IMR-90 (cell line): ENCODE data around the gene MT1E. TPM values are rescaled to one million over a fixed set of nuclear protein-coding genes. Genes with fewer than 3 reads are reported as not detected.

Experiments used
- ATAC-seq: fragments of 200-7000 bp; cut with Tn5 transposase; 2 replicates; pipeline ENCODE4 v1.9.1; 2020; ENCODE audit warnings: low read depth, mild to moderate bottlenecking, moderate library complexity
- BruUV-seq: library from RNA; stranded (reverse); fragments of 400-500 nt; replicated peaks from 2 replicates; lab custom pipeline; 2021; lab: Mats Ljungman, UMichigan
- CTCF ChIA-PET: fragments of 300-600 bp; formaldehyde crosslinking; extraction: SDS; loops from one replicate; lab custom pipeline; 2021; ENCODE audit warnings: antibody characterized with exemption; lab: Yijun Ruan, JAX
- POLR2A ChIA-PET: fragments of 300-600 bp; sonication (Branson Sonifier 250); formaldehyde crosslinking; loops from one replicate; lab custom pipeline; 2022; ENCODE audit warnings: antibody characterized with exemption; ENCODE audit not compliant: unreplicated experiment; lab: Charles Lee
- DNase-seq: peaks from one replicate; pipeline ENCODE4 v3.0.0; 2013
- H2AFZ ChIP-seq: replicated peaks from 2 replicates; pipeline ENCODE3; 2013; ENCODE audit warnings: low read length, mild to moderate bottlenecking; ENCODE audit not compliant: poor library complexity
- H2AK5ac ChIP-seq: 2 replicates; pipeline ENCODE4 v1.6.1; 2013; ENCODE audit warnings: low read depth, low read length, inconsistent platforms
- H2AK9ac ChIP-seq: replicated peaks from 2 replicates; pipeline ENCODE3; 2013; ENCODE audit warnings: mild to moderate bottlenecking, low read depth, low read length, moderate library complexity; ENCODE audit not compliant: poor library complexity
- H2BK120ac ChIP-seq: 2 replicates; pipeline ENCODE4 v1.6.1; 2013; ENCODE audit warnings: low read depth, low read length, inconsistent platforms
- H2BK15ac ChIP-seq: 3 replicates; pipeline ENCODE4 v1.6.1; 2013; ENCODE audit warnings: low read depth, low read length, inconsistent platforms
- H2BK20ac ChIP-seq: 2 replicates; pipeline ENCODE4 v1.6.1; 2013; ENCODE audit warnings: low read depth, mild to moderate bottlenecking, inconsistent platforms, low read length, moderate library complexity
- H2BK5ac ChIP-seq: 2 replicates; pipeline ENCODE4 v1.6.1; 2013; ENCODE audit warnings: mild to moderate bottlenecking, low read depth, low read length, inconsistent platforms; ENCODE audit not compliant: poor library complexity, severe bottlenecking
- H3K14ac ChIP-seq: replicated peaks from 2 replicates; pipeline ENCODE4 v1.6.1; 2013; ENCODE audit warnings: low read depth, low read length, inconsistent platforms
- H3K18ac ChIP-seq: 2 replicates; pipeline ENCODE4 v1.6.1; 2013; ENCODE audit warnings: low read depth, low read length, control low read depth
- H3K23ac ChIP-seq: 2 replicates; pipeline ENCODE4 v1.6.1; 2013; ENCODE audit warnings: low read depth, low read length, inconsistent platforms
- H3K27ac ChIP-seq: 2 replicates; pipeline ENCODE4 v1.5.1; 2013; ENCODE audit warnings: mild to moderate bottlenecking, control low read depth, low read length; ENCODE audit not compliant: insufficient read depth
- H3K27me3 ChIP-seq: 2 replicates; pipeline ENCODE4 v1.6.1; 2013; ENCODE audit warnings: low read length; ENCODE audit not compliant: control insufficient read depth, insufficient read depth
- H3K36me3 ChIP-seq: 2 replicates; pipeline ENCODE4 v1.6.1; 2013; ENCODE audit warnings: low read length, mixed read lengths; ENCODE audit not compliant: control insufficient read depth, insufficient read depth
- H3K4ac ChIP-seq: 2 replicates; pipeline ENCODE4 v1.6.1; 2013; ENCODE audit warnings: low read depth, low read length, inconsistent platforms
- H3K4me1 ChIP-seq: 2 replicates; pipeline ENCODE4 v1.6.1; 2013; ENCODE audit warnings: low read length, mixed read lengths; ENCODE audit not compliant: control insufficient read depth, insufficient read depth
- H3K4me2 ChIP-seq: 2 replicates; pipeline ENCODE4 v1.6.1; 2013; ENCODE audit warnings: low read depth, mild to moderate bottlenecking, control low read depth, low read length, moderate library complexity
- H3K4me3 ChIP-seq: 2 replicates; pipeline ENCODE4 v1.5.1; 2013; ENCODE audit warnings: low read depth, mild to moderate bottlenecking, control low read depth, low read length, moderate library complexity; ENCODE audit not compliant: insufficient read depth
- H3K56ac ChIP-seq: 2 replicates; pipeline ENCODE4 v1.6.1; 2013; ENCODE audit warnings: low read length, inconsistent platforms; ENCODE audit not compliant: insufficient read depth; ENCODE audit errors: extremely low read depth
- H3K79me1 ChIP-seq, 2 experiments: 2 replicates each; pipeline ENCODE4 v1.6.1; 2013; ENCODE audit warnings: low read length in 2 of 2, inconsistent platforms in 1 of 2, low read depth in 1 of 2
- H3K9ac ChIP-seq: 2 replicates; pipeline ENCODE4 v1.6.1; 2013; ENCODE audit warnings: low read depth, low read length, control low read depth
- H3K9me1 ChIP-seq: 2 replicates; pipeline ENCODE4 v1.6.1; 2013; ENCODE audit warnings: low read length, inconsistent platforms; ENCODE audit not compliant: insufficient read depth
- H3K9me3 ChIP-seq: 2 replicates; pipeline ENCODE4 v1.6.1; 2013; ENCODE audit warnings: low read length; ENCODE audit not compliant: control insufficient read depth, insufficient read depth
- H4K20me1 ChIP-seq: 2 replicates; pipeline ENCODE4 v1.6.1; 2013; ENCODE audit warnings: low read length, inconsistent platforms; ENCODE audit not compliant: insufficient read depth
- H4K5ac ChIP-seq: 2 replicates; pipeline ENCODE4 v1.6.1; 2013; ENCODE audit warnings: mild to moderate bottlenecking, low read depth, low read length, control low read depth
- H4K8ac ChIP-seq, 2 experiments: 2 replicates each; pipeline ENCODE4 v1.6.1; 2013; ENCODE audit warnings: low read depth in 2 of 2, low read length in 2 of 2, control low read depth in 1 of 2, inconsistent platforms in 1 of 2
- H4K91ac ChIP-seq: 2 replicates; pipeline ENCODE4 v1.6.1; 2013; ENCODE audit warnings: low read depth, low read length, inconsistent platforms; ENCODE audit not compliant: insufficient read depth
- CEBPB ChIP-seq: IDR thresholded peaks from 2 replicates; pipeline ENCODE4 v1.6.1; 2012; ENCODE audit warnings: low read depth, low read length, improper control_type of control experiment
- CHD1 ChIP-seq: IDR thresholded peaks from 2 replicates; pipeline ENCODE4 v1.6.1; 2012; ENCODE audit warnings: low read depth, low read length, improper control_type of control experiment
- MAFK ChIP-seq: IDR thresholded peaks from 2 replicates; pipeline ENCODE4 v1.6.1; 2012; ENCODE audit warnings: low read depth, low read length, improper control_type of control experiment
- MXI1 ChIP-seq: IDR thresholded peaks from 2 replicates; pipeline ENCODE4 v1.6.1; 2012; ENCODE audit warnings: low read depth, mild to moderate bottlenecking, low read length, moderate library complexity, borderline replicate concordance
- NFE2L2 ChIP-seq: fragments of 150-350 bp; IDR thresholded peaks from 2 replicates; pipeline ENCODE4 v1.6.1; 2016; ENCODE audit warnings: low read depth, mild to moderate bottlenecking, low read length
- WGBS, 2 experiments: methylation state at CpG; one replicate each; pipeline versions ENCODE4 v1.1.5 to v1.1.7; 2013; ENCODE audit warnings: missing lambda C conversion rate in 2 of 2; ENCODE audit not compliant: insufficient read length in 1 of 2; ENCODE audit errors: extremely low coverage in 2 of 2; 5-methylcytosine and 5-hydroxymethylcytosine counted together
- dilution Hi-C: fragments of 300-500 bp; cut with HindIII; formaldehyde crosslinking; loops from one replicate; pipeline ENCODE4 v1.14.3; 2018; ENCODE audit warnings: low sequenced_read_pairs; ENCODE audit not compliant: unreplicated experiment
- in situ Hi-C: fragments of 300-500 bp; cut with MboI; formaldehyde crosslinking; loops from 3 replicates; pipeline ENCODE4 v1.14.3; 2019; ENCODE audit warnings: low sequenced_read_pairs, inconsistent platforms, mixed read lengths
- intact Hi-C: fragments of 100-400 bp; cut with micrococcal nuclease; formaldehyde crosslinking; loops from 2 replicates; pipeline ENCODE4 v1.10.0; 2022
- polyA plus RNA-seq, 3 experiments: library from polyadenylated mRNA; depleted of rRNA; stranded (reverse); fragments of >200 nt; gene quantifications; 2 replicates each; pipeline ENCODE4 v1.2.3, GENCODE V29; 2012; ENCODE audit warnings: low replicate concordance in 1 of 3
- total RNA-seq: library from RNA; depleted of rRNA; stranded (reverse); fragments of >200 nt; gene quantifications from 2 replicates; pipeline ENCODE4 v1.2.3, GENCODE V29; 2012

The MT1E gene
- total and polyA plus RNA-seq, 2 of the 4 experiments (the other 2 are of a cell fraction) = 137 to 821 TPM

DNA sequence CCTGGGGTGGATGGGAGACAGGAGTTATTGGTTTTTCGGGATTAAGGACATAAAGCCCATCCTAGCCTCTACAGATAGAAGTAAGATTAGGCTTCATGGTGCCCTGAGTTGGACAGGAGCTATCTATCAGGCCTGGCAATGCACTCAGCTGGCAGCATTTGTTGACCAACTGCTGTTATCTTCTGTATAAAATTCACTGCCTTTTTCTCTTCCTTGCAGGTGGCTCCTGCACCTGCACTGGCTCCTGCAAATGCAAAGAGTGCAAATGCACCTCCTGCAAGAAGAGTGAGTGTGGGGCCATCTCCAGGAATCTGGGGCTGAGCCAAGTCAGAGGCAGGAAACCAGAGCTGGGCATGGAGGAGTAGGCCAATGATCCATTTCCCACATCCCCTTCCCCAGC lies 13.5 kb downstream of the MT1E start (continued):
- TF ChIP-seq MXI1 = no peak
- TF ChIP-seq CHD1 = no peak

DNA sequence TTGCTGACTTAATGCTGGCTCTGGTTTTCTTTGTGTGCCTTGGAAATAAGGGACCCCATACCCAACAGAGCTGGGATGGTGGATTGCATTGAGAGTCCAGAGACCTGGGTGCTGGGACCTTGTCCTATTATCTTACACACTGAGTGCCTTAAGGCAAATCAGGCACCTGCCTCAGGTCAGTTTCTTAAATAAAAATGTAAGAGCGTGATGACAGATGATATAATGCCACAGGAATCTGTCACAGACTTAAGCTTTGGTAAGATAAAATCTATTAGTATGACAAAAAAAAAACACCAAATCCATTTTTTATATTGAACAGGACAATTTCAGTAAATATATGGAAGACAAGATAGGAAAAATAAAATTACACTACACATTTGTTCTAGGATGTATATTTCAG lies 14.5 kb downstream of the MT1E start:
- Histone ChIP-seq H2AFZ (no peak overlapping the region), H4K5ac (no peak overlapping the region), H3K36me3 (no peaks in the 10 kb centered on the region), H3K4ac (no peak overlapping the region), H2AK5ac (no peak overlapping the region), H3K9me3 (peaks cover 2% of the 10 kb centered on the region; the same call in 1 of the 2 replicates), H3K18ac (no peak overlapping the region), H4K8ac (no peak overlapping the region), H3K9ac (no peak overlapping the region), H3K23ac (no peak overlapping the region), H2BK5ac (no peak overlapping the region), H3K27ac (no peak overlapping the region), H2BK15ac (no peak overlapping the region), H3K4me2 (no peak overlapping the region), H4K20me1 (no peaks in the 10 kb centered on the region), H2BK120ac (no peak overlapping the region), H3K4me1 (no peaks in the 10 kb centered on the region; the same call in 1 of the 2 replicates), H3K56ac (no peak overlapping the region), H3K14ac (no peak overlapping the region), H2BK20ac (no peak overlapping the region), H3K4me3 (no peak overlapping the region), H3K79me1 (no peaks in the 10 kb centered on the region), H3K27me3 (peaks cover 89% of the 10 kb centered on the region), H2AK9ac (no peak overlapping the region), H3K9me1 (no peaks in the 10 kb centered on the region), H4K91ac (no peak overlapping the region)
- dilution Hi-C loops = no loop called here
- in situ Hi-C loops = no loop called here
- ChIA-PET CTCF (no interaction called here), POLR2A (no interaction called here)
- TF ChIP-seq MAFK (no peak), CEBPB (no peak), NFE2L2 (no peak)
- no peak for DNase-seq
- no TSS peak for BruUV-seq
- ATAC-seq = no peak
- no CpG with 5 or more reads among the region's 1 CpG for WGBS, 2 experiments
- intact Hi-C loops = no loop called here
